Measurements from ENCODE around the gene MTOR.

DNA sequence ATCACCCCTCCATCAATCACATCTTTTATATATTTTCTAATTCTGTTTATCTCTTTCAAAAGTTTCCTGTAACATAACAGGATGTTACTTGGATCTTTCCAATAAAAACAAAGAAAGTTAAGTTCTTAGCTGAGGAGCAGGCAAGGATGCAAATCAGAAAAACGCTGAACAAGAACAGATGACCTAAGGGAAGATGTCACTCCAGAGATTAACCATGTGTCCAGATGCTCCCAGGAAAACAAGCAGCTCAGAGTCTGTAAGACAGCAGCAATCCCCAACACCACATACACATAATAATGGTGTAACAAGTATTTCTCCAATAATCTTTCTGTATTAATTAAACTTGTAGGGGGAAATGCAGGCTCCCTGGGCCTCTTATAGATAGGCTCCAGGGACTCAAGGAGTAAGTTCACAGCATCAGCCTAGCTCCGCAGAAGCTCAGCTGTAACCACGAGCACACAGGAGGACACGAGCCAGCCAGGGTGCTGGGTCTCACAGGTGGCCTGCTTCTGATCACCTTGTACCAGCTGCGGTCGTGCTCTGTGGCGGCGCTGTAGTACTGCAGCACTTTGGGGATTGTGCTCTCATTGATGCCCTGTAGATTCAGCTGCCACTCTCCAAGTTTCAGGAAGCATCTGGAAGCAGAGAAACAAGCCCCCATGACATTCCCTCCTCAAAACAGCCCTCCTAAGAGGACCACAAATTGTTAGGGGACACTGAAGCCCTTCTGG lies 129.6 kb downstream of the MTOR start:
- no peak for TF ChIP-seq CTCF (IDR thresholded peaks at IDR 0.05)
- no peak for TF ChIP-seq POLR2A (IDR thresholded peaks at IDR 0.05)
